NCI-H1436 (cell line): ENCODE measurements around the gene ABLIM1.

Experiments
- DNase-seq: peaks from one replicate; lab custom pipeline; 2025; lab: John Stamatoyannopoulos, UW

Gene ABLIM1

DNA sequence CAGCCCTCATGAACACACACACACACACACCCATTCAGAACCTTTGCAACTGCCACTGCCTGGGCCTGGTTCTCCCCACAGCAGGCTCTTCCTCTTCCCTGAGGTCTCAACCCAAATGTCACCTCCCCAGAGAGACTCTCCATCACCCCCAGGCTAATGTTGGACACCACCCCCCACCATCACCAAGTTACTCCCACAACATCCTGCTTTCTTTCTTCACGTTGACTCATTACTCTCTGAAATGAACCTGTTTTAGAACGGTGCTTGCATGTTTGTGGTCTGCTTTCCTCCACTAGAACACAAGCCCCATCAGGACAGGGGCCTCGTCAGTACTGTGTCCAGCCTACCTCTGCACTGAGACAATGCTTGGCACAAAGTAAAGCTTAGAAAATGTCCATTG is 269.8 kb downstream of the ABLIM1 start:
- no peak for DNase-seq

- no peak for DNase-seq
Observed at GRCh38 chr10:114387784-114388183, 270.3 kb downstream of the ABLIM1 start.

- DNase-seq: no peak
Observed at GRCh38 chr10:114386452-114386851, 271.6 kb downstream of the ABLIM1 start.

DNA sequence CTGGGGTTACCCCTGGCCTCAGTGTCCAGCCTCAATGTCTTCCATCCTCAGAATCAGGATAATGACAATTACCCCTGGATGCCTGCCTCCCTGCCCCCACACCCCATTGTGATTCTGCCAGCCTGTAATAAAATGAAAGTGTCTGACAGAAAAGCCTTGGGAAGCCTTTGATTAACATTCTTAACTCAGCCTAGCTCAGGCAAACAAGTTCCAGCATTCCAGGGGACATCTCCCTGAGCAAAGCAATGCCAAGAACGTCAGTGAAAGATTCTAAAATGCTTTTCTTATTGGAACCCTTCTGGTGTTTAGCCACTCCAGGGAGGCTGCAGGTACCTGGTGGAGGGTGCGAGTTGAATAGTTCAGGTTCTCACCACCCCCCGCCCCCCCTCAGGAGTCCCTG is 272.5 kb downstream of the ABLIM1 start:
- DNase-seq: no peak

DNA sequence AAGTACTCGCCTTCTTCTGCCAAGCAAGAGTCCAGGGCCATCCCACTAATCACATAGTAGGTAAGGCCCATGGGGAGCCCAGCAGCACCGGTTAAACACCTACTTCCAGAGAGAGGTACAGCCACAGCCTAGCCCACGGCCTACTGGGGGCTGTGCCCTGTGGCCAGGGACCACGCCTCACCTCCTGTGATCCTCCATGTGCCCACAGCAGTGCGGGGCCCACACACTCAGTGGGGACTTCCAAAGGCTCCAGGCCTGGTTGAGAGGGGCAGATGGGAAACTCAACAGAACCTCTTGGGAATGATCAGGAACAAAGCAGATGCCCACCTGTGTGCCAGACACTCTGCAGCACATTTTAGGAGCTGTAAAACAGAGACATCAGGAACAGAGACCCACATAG is 273.5 kb downstream of the ABLIM1 start:
- no peak for DNase-seq

DNA sequence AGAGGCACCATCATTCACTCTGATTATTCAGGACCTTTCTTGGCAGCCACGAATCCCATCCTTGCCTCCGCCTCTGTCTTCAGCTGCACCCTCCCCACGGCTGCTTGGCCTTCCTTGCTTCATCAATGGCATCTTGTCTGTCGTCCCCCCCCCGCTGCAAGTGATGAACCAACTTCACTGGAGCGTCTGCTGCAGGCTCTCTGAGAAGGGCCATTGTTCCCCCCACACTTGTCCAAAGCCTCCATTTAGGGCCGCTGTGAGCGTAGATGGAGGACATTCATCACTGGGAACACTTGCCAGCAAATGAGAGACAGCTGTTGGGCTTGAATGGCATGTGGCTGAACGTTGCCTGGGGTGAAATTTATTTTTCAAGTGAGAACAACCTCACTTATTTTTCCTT is 273.9 kb downstream of the ABLIM1 start:
- DNase-seq: no peak
